Right ventricle myocardium inferior (tissue), 1 donor: ENCODE data around the gene MICALL1. TPM values are rescaled to one million over a fixed set of nuclear protein-coding genes. Genes with fewer than 3 reads are reported as not detected.

Experiments
- ATAC-seq: fragments of 200-7000 bp; cut with Tn5 transposase; one replicate; pipeline ENCODE4 v1.9.1; 2020; ENCODE audit warnings: mild to moderate bottlenecking, moderate library complexity
- DNase-seq: peaks from one replicate; pipeline ENCODE4 v3.0.0; 2021; ENCODE audit errors: missing footprints
- intact Hi-C: fragments of 100-400 bp; cut with DNase I; formaldehyde crosslinking; loops from one replicate; pipeline ENCODE4 v1.11.0; 2022
- total RNA-seq: library from RNA; stranded (reverse); fragmentation: NEBNext Ultra II Directional; extraction: Animal tissue kit (Norgen Biotek cat#: 25700); gene quantifications from one replicate; pipeline ENCODE4 v1.2.1, GENCODE V29; 2021
- donor health status: DM: no; HTN: yes; CAD: no; lungs with severe emphysema.

The MICALL1 gene
- total RNA-seq, 1 donor from 2014 or later: 19.4 TPM

DNA sequence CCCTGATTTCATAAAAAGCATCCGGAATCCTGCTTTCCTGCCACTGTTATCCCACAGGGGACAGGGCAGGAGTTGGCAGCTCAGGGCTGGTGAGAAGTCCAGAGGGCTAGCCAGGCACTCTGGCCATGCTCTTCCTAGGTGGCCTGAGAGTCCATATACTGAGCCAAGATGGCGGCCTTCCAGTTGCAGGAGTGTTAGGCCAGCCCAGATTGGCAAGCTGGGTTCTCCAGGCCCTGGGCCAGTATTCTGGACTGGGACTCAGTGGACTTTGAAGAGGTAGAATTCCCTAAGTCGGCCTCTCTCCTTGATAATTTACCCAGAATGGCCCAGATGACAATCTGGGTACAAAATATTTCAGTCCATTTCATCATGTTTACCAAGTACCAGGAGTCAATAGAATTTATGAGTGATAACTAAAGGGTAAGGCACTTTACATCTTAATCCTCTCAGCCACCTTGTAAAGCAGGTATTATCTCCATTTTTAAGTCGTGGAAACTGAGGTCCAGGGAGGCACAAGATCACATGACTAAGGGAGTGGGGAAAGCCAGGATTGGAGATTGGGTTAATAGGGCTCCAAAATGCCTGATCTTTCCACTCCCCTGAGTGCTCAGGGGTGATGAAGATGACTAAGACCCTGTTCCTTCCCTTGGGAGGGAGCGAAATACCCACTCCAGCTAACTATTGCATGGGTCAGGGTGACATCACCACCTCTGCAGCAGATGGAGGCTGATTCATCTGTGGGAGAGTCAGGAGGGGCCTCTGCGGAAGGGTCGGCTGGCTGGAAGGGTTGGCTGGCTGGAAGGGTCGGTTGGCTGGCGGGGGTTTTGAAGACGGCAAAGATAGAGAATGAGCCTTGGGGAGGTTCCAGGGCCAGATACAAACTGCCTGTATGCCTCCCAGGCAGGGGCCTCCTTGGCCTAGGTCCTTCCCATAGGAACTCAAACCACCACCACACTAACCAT is 1.2 kb upstream of the MICALL1 start:
- intact Hi-C loops: no loop called here
- DNase-seq: no peak
- no peak for ATAC-seq

DNA sequence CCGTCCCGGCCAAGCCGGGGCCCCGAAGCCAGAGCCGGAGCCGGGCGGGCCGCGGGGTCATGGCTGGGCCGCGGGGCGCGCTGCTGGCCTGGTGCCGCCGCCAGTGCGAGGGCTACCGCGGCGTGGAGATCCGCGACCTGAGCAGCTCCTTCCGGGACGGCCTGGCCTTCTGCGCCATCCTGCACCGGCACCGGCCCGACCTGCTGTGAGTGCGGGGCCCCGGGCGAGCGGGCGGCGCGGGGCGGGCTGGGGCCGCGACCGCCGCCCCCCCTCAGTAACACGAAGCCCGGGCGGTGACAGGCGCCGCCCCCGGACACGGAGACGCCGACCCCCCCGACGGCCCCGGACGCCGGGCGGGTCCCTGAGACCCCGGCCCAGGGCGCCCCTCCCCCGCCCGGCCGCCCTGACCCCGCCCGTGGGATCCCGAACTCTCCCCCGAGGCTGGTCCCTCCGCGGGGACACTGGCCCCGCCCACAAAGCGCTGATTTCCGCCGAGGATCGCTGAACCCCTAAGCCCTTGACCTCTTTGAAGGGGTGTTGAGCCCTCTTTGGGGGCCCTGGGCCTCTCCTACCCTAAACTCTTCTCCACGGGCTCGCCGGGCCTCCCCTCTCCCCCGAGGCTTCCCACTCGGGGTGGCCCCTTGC is 389 bp downstream of the MICALL1 start:
- intact Hi-C loops: no loop called here
- no peak for DNase-seq
- no peak for ATAC-seq

DNA sequence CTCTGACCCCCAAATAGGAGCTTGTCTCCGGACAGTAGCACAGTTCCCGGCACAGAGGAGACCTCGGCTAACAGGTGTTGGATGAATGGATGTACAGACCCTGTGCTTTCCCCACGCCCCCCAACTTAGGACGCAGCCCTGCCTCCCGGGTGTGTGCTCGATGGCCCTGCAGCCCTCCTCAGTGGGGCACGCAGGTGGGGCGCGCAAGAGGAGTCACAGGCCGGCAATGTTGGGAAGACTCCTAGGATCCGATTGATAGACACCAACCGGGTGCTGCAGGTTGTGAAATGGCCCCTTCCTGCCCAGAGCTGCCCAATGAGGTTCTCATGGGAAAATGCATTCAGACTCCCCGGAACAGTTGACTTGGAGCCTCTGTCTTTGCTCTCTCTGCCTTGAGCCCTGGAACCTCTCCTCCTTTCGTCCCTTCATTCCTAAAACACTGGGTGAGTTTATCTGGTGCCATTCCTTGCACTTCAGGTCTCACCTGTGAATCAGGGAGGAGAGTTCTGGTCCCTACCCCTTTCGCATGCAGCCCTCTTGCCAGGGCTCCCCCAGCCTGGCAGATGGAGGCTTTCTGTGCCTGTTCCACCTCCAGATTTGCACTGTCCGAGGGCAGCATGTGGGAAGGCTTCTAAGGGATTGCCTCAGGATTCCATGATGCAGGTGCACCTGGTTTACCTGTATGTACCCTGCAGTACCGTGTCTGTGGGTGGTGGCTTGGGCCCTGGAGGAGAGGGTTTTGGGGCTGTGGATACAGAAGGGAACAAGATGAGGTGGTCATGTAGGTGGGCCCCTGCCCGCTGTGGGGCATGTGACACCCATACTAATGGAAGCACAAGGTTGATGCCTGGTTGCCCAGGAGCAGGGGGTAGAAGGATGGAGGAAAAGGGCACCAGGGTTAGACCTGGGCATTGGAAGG is 1.2 kb downstream of the MICALL1 start:
- ATAC-seq: no peak
- intact Hi-C loops: no loop called here
- DNase-seq: peak; percentile 40

DNA sequence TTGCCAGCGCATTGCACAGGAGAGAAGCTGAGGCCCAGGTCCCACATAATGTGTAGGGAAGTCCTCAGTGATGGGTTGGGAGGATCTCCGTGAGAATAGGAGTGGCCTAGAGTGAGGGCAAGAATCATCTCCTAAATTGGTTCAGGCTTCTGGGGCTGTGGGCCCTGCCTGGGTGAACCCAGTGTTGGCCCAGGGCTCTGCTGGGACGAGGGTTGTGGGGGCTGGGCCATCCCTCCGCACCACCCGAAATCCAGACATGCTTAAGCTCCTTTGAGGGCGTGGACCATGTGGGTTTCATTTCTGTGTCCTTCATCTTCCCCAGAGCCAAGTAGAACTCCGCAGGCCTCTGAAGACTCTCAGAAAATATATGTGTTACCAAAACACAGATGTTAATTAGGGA is 3.7 kb downstream of the MICALL1 start:
- intact Hi-C loops: no loop called here
- DNase-seq (peak; percentile 31), ATAC-seq (no peak)

DNA sequence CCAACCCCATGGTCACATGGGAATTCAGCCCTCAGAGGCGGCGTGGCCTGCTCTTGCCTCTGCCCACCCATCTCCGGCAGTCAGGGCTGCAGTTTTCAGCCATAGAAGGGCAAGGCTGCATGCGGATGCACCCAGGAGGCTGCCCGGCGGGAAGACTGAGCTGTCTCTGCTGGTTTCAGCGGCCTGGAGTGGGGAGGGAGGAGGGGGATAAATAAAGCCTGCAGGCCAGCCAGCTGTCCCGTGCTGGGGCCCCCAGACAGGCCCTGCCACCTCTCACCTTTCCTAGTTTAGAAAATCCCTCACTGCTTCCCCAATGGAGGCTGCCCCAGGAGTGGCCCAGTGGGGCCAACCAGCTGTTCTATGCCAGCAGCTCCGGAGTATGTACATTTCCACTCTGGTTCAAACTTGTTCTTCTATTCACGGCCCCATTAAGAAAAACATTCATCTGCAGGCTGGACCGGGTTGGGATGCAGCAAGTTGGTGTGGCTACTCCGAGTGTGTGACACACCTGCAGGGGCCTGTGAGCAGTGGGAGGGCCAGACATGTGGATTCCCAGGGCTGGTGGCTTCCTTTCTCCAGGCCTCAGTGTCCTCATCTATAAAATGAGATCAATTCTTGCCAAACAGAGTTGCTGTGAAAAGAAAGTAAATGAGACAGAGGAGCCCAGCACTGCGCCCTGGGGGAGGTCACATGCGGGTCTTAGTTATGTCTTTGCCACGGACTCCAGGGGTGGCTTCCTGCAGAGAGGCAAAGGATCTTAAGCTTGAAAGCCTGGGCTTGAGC is 5.0 kb downstream of the MICALL1 start:
- DNase-seq (peak; percentile 51), ATAC-seq (no peak)
- intact Hi-C loops: no loop called here

DNA sequence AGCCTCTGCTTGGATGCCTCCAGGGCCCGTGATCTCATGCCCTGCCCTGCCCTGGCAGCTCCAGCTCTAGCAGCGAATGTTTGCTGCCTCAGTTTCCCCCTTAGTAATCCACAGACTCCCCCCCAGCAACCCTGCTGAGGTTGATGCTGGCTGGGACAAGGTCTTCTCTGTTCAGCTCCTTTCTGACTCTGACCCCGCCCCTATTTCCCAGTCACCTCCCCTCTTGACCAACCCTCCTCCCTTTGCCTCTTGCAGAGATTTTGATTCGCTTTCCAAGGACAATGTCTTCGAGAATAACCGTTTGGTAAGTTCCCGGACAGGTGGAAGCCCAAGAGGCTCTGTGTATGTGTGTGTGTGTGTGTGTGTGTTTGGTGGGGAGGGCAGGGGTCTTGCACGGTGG is 5.6 kb downstream of the MICALL1 start:
- intact Hi-C loops: no loop called here
- DNase-seq (no peak), ATAC-seq (no peak)

DNA sequence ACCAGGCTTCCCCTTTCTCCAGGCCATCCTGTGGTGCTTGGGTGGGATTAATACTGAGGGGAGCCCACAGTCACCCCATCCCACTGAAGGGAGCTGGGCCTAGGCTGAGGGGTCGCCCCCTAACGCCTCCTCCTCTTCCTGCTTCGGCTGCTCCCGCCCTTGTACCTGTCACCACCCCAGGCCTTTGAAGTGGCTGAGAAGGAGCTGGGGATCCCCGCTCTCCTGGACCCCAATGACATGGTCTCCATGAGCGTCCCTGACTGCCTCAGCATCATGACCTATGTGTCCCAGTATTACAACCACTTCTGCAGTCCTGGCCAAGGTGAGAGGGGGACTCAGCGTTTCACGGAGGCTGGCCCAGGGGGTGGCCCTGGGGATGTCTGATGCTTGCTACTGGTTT is 6.1 kb downstream of the MICALL1 start:
- intact Hi-C loops: no loop called here

DNA sequence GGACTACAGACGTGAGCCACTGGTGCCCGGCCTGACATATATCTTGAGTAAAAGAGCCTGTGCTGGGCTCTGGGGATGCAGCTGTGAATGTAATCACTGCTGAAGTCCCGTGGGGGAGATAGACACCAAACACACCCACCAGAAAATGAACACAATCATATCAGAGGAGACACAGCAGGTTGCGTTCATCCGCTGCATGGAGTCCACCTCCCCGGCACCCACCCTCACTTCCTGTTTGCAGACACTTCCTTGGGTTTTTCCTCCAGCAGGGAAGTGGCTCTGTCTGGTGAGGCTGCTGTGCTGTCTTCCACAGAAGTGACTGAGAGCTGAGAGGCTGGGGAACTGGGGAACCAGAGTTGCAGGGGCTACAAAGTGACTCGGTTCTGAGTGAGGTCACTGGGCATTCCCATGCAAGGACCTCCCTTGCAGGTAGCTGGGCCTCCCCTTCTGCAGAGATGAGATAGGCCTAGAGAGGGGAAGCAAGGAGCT is 7.2 kb downstream of the MICALL1 start:
- ATAC-seq (peak; percentile 22), DNase-seq (peak; percentile 37)

More for the DNA sequence above, 6.1 kb downstream of the MICALL1 start:
- peak; percentile 44 for DNase-seq
- ATAC-seq: no peak

DNA sequence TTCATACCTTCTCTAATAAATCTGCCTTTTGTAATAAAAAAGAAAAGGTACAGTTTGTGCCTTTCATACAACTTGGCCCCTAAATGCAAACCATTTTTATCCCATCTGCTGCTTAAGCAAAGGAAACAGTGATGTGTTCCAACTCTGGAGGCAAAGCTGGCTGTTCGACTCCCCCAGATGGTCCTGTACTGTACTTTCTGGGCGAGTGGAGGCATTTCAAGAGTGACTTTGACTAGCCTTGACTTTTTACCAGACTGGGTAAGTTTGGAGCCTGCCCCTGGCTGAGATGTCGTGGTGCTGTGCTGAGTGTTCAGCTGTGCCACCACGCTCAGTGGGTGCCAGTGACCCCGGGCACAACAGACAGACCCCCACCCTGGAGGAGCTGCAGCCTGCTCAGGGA is 10.2 kb downstream of the MICALL1 start:
- ATAC-seq (no peak), DNase-seq (no peak)
- intact Hi-C loops: no loop called here

More for the DNA sequence above, 7.2 kb downstream of the MICALL1 start:
- intact Hi-C loops: no loop called here

DNA sequence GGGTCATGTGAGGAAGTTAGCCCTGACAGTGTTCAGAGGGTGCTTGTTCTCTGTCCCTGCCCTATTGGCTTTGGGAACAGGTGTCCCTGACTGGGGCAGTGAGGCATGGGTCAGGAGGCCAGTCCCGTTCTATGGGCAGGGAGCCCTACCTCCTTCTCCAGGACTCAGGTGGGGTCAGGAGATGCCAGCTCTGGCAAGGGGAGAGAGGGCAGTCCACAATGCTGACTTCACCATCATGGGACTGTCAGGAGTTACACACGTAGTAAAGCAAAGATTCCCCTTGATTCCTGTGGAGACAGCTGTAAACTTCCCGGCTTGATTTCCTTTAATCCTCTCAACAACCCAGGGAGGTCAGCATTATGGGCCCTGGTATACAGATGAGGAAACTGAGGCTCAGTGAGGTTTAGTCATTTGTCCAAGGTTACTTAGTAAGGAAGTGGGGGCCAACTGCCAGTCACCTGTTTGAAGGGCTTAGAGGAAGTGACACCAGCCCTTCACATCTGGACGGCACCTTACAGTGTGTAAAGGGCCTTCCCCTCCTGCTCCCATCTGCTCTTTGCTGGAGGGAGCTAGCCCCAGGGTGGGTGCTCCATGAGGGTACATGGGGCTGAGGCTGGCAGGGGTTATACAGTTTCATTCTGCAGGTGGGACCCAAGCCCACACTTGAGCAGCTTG is 11.9 kb downstream of the MICALL1 start:
- DNase-seq: no peak
- intact Hi-C loops: no loop called here
- no peak for ATAC-seq

DNA sequence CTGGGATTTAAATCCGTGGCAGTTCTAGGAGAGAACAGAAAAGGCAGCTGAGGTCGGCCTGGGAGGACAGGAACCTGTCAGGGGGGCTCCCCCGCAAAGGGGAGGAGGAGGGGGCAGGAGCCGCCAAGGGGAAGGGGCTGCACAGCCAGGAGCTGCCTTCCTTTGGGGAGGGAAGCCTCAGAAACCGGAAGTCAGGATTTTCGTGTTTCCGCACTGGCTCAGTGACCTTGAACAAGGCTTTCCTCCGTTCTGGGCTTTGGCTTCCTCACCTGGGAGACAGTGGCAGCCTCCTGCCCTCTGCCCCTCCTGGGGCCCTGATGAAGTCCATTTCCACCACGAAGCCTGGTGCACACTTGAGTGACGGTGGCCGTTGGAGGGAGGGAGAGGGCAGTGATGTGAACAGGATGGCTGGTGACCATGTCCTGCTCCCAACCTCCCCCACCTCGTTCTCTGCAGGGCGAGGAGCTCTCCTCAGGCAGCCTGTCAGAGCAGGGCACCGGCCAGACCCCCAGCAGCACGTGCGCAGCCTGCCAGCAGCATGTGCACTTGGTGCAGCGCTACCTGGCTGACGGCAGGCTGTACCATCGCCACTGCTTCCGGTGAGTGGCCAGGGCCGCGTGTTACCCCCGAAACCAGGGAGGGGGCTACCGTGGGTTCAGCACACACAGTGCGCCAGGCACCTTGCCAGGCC is 12.6 kb downstream of the MICALL1 start:
- intact Hi-C loops: no loop called here
- ATAC-seq (peak; percentile 15), DNase-seq (no peak)

DNA sequence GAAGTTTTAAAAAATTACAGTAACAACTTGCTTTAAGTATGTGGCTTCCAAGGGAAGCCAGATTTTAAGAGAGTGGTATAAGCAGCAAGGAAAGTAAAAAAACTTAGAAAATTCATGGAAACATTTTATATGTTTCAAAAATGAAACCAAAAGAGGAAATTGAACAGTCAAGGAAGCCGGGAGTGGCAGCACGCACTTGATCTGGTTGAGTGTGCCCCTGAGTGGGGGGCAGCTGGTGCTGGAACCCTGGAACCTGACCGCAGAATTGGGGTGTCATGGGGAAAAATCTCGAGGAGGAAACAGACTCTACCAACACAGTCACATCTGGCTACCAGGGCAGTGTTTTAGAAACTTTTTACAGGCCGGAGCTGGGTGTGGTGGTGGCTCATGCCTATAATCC is 14.0 kb downstream of the MICALL1 start:
- intact Hi-C loops: no loop called here
- DNase-seq (no peak), ATAC-seq (no peak)

DNA sequence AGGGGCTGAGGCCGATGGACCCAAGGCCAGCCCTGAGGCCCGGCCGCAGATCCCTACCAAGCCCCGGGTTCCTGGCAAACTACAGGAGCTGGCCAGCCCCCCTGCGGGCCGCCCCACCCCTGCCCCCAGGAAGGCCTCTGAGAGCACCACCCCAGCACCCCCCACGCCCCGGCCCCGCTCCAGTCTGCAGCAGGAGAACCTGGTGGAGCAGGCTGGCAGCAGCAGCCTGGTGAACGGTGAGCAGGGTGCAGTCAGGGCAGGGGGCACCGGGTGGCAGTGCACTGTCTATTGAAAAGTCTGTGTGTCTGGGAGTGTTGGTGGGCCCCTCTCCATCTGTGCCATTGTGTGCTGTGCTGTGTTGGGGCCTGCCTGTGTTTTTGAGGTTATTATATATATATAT is 16.1 kb downstream of the MICALL1 start:
- intact Hi-C loops: no loop called here
- ATAC-seq (no peak), DNase-seq (no peak)

DNA sequence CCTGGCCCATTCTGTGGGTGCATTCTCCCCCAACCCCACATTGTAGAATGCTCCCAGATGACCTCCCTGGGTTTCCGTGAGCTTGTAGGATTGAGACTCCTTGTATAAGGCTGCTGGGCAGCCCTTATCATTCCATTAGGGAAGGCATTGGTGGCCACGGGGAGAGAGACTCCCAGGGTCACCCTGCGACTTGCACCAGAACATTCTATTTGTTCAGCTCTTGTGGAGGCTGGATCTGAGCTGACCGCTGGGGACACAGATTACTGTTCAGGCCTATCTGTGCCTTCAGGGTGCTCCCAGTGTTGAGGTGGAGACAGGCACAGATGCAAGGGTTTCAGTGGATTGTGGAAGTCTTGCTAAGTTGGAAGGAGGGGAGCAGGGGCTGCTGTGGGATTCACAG is 17.8 kb downstream of the MICALL1 start:
- intact Hi-C loops: no loop called here
- ATAC-seq (no peak), DNase-seq (no peak)

DNA sequence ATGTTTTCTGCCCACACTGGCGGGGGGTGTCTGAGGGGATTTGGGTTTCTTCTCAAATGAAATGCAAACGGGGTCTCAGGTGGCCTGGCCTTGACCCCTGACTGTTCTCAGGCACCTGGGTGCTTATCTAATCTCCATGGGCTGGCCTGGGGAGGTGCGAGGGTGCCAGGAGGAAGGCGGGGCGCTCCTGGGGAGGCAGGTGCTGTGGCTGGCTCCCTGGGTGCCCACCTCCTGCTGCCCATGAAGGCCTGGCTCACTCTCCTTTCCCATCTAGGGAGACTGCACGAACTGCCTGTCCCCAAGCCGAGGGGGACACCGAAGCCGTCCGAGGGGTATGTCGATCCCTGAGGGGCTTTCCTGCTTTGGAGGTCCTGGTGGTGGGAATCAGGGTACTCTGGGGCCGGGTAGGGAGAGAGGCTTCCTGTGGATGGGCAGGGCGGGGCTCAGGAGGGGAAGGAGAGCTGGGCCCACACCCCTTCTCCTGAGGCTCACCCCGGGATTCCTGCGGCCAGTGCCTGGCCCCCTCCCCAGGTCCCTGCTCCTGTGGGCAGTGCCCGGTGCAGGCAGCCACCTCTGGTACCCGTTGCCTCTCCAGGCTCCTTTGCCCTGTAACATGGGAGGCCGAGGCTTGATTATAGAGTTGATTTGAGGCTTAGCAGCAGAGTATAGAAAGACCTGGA is 18.4 kb downstream of the MICALL1 start:
- intact Hi-C loops: no loop called here
- ATAC-seq (no peak), DNase-seq (peak; percentile 54)

DNA sequence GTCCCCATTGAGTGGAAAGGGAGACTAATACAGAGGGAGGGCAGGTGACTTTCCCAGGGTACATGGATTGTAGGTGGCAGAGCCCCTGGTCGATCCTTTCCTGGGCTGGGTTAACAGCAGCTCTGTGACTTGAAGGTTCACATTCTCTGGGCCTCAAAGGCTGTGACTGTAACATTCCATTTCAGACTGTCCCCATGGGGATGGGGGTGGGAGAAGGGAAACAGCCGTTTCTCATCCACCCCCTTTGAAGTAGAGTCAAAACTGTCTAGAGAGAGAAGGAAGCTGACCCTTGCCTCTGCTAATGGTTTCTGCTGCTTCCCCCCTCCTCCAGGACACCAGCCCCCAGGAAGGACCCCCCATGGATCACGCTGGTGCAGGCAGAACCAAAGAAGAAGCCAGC is 19.2 kb downstream of the MICALL1 start:
- ATAC-seq (no peak), DNase-seq (no peak)
- intact Hi-C loops: no loop called here

DNA sequence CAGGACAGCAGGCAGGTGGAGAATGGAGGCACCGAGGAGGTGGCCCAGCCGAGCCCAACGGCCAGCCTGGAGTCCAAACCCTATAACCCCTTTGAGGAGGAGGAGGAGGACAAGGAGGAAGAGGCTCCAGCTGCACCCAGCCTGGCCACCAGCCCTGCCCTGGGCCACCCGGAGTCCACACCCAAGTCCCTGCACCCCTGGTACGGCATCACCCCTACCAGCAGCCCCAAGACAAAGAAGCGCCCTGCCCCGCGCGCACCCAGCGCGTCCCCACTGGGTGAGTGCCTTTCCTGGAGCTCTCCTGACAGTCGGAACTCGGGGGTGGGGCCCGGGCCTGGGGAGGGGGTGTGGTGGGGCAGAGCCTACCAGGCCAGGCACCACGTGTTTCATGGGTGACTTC is 19.7 kb downstream of the MICALL1 start:
- intact Hi-C loops: no loop called here
- ATAC-seq: no peak
- DNase-seq: peak; percentile 11
